Pericardium fibroblast (primary cell): Measurements from ENCODE around the gene NLGN4Y. TPM values are rescaled to one million over a fixed set of nuclear protein-coding genes. Genes with fewer than 3 reads are reported as not detected.

Experiments used
- total RNA-seq: library from RNA; depleted of rRNA; stranded (reverse); fragments of >200 nt; gene quantifications from 2 replicates; pipeline ENCODE4 v1.2.3, GENCODE V29; 2015

The NLGN4Y gene
- 4.7 and 6.7 TPM in 2 replicates for total RNA-seq

DNA sequence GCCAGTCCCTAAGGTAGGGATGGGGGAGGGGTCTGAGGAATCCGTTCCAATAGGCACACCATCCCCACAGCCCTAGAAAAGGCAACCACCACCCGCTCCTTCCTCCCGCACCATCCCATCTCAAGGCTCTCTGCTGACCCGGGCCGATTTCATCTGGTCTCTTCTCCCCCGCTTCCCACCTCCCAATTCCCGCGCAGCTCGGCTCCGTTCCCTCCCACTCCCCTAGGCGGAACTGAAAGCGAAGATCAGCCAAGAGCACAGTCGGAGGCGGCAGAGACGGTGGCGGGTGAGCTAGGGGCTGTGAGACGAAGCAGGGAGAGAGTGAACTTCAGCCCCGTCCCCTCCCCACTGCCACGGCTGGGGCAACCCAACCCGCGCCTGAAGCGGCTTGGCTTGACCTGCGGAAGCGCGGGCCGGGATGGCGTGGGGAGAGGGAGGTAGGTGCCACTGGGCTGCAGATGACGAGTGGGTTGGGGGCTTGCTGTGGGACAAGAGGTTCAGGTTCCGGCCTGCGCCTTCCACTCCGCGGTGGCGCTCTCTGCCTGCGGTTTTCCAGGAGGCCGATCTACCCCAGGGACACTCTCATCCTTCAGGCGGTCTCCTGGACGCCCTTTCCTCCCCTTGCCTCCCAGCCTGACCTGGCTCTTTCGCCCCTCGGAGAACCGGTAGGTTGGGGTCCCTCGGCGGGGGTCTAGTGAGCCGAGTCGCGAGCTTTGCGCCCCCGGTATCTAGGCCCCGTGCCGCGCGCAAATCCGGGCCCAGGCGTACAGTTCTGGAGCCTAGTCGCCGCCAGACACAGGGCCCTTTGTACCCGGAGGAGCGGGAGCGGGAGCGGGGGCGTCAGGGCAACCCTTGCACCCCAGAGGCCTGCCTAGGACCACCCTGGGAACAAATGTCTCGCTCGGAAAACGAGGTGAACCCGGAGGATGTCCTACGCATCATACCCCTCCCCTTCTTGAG is at the start of gene NLGN4Y:
Gene NLGN4Y, plus strand, starts transcription at position 258 of the 960 bp plus-strand sequence. CDS start 97,591 bp downstream, outside the sequence.

